Ovary (tissue), 3 donors: ENCODE data around the gene CCDC178.

Experiments used
- CTCF ChIP-seq, 3 donors: fragments of 450-650 bp in 2 of 3; fragments of 200-600 bp in 1 of 3; IDR thresholded peaks; one replicate each; pipeline versions ENCODE4 v1.5.1 to v1.8.0; 2016 to 2022; ENCODE audit warnings: antibody characterized with exemption in 3 of 3, mild to moderate bottlenecking in 1 of 3
- POLR2A ChIP-seq: fragments of 450-650 bp; IDR thresholded peaks from one replicate; pipeline ENCODE4 v1.6.1; 2017; ENCODE audit warnings: antibody characterized with exemption, mild to moderate bottlenecking, moderate library complexity
- donor health status: DM: no; HTN: no; CAD: no.

DNA sequence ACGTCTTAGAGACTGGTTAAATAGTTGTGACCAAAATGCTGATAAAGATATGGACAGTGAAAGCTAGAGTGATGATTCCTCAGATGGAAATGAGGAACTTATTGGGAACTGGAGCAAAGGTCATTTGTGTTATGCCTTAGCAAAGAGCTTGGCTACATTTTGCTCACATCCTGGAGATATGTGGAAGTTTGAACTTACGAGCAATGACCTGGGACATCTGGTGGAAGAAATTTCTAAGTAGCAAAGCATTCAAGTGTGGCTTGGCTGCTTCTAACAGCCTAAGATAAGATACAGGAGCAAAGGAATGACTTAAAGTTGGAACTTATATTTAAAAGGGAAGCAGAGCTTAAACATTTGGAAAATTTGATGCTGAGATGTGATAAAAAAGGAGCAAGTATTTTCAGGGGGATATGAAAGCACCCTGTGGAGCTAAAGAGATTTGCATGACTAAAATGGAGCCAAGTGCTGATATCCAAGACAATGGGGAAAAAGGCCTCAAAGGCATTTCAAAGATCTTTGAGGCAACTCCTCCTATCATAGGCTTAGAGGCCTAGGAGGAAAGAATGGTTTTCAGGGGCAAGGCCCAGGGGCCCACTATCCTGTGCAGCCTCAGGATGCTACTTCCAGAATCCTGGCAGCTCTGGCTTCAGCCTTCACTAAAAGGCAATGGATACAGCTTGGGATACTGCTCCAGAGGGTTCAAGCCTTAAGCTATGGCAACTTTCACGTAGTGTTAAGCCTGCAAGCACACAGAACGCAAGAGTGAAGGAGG is 543.6 kb downstream of the CCDC178 start:
- no peak for TF ChIP-seq CTCF (IDR thresholded peaks at IDR 0.05)
- no peak for TF ChIP-seq POLR2A
